HG03135 (cell line): ENCODE measurements around the gene CADPS.

Experiments used
- ATAC-seq: cut with Tn5 transposase; IDR thresholded peaks from one replicate; pipeline ENCODE4 v1.9.1; 2021; ENCODE audit warnings: mild to moderate bottlenecking, moderate library complexity; ENCODE audit not compliant: unreplicated experiment

CADPS gene

DNA sequence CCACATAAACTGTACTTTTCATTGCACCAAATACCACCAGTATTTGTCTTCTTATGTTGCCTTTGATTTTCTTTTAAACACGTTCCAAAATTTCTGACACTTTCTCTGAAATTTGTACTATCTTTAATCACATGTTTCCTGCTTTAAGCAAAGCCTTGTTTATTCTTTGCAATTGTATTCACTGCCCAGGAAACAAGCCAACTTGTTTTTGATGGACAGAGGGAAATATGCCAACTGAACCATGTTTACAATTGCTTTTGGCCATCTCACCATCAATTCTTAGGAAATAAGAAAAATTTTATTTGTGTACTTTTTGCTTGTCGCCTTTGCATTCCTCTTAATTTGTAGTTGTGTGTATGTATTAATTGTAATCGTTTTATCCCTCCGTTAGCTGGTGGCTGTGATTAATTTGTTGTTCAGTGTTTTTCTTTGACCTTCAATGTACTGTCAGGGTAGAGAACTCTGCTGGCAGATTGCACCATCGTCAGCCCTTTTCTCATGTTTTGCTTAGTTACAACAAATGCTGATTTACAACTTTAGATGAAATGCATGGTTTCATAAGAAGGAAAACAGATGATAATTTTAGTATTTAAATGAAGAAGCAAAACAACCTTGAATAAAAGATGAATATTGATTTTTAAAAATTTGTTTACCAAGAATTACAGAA is 482.5 kb downstream of the CADPS start:
- ATAC-seq: no peak

DNA sequence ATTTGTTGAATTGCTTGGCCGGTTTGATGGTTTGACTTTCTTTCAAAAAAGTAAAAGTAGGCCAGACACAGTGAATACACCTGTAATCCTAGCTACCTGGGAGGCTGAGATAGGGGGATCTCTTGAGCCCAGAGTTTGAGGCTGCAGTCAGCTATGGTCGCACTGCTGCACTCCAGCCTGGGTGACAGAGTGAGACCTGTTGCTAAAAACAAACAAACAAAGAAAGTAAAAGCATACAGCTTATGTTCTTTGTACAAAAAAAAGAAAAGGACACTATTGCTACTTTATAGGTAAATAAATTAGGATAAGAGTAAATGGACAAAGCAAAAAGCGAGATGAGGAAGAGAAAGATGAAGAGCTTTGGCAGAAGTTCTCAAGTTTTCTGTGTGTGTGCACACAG is 488.0 kb downstream of the CADPS start:
- no peak for ATAC-seq

DNA sequence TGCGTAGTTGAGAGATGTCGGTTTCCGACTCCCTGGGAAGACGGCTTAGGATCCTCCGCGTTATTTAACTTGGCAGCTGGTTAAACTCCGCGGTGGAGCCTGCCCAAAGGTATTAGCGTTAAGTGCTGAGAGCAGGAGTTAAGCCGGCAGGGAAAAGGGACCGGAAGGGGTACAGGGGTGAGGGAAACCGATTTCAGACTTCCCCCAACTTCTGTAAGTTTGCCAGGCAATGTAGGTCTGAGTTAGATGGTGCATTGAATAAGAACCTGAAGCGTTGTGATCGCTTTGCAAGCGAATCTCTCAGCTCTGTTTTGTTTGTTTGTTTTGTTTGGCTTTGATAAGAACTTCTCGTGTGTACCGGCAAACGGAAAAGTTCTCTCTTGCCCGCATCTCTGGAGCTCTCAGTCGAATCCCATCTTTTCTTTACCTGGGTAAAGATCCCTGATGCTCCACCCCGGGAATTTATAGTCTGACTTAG is 495.9 kb downstream of the CADPS start:
- no peak for ATAC-seq

DNA sequence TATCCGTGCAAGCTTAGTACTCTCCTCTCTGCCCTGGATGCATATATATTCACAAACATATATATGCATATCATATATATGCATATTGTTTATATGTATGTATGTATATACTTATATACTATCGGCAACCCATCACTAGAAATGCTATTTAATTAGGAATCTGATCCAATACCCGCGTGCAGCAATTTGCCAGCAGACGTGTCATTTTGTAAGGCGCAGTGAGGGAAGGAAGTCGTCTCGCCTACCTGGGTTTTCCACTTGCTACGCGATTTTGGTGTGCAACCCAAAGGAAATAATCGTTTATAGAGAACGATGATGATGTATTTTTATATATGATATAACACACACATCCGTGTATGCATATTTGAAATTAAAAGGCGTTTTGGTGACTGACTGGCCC is 496.3 kb downstream of the CADPS start:
- ATAC-seq: no peak

DNA sequence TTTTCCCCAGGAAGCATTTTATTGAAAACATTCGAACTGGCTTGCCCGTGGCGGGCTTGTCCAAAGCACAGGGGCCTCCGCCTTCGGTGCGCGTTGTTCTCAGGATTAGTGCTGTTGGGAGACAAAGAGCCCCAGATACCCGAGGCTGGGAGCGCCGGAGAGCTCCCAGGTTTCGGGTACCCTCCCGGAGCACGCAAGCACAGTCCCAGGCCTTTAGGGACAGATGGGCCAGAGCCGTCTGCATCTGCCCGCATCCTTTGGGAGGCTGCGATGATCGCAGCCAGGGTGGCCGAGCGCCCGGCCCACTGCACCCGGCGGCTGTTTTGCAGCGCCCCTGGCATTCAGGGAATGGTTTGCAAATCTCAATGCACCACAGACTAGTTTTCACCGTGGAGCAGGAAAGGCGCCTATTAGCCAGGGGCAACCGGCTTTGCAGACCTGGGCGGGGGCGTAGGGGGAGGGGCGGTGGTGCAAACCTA is 496.9 kb downstream of the CADPS start:
- no peak for ATAC-seq

DNA sequence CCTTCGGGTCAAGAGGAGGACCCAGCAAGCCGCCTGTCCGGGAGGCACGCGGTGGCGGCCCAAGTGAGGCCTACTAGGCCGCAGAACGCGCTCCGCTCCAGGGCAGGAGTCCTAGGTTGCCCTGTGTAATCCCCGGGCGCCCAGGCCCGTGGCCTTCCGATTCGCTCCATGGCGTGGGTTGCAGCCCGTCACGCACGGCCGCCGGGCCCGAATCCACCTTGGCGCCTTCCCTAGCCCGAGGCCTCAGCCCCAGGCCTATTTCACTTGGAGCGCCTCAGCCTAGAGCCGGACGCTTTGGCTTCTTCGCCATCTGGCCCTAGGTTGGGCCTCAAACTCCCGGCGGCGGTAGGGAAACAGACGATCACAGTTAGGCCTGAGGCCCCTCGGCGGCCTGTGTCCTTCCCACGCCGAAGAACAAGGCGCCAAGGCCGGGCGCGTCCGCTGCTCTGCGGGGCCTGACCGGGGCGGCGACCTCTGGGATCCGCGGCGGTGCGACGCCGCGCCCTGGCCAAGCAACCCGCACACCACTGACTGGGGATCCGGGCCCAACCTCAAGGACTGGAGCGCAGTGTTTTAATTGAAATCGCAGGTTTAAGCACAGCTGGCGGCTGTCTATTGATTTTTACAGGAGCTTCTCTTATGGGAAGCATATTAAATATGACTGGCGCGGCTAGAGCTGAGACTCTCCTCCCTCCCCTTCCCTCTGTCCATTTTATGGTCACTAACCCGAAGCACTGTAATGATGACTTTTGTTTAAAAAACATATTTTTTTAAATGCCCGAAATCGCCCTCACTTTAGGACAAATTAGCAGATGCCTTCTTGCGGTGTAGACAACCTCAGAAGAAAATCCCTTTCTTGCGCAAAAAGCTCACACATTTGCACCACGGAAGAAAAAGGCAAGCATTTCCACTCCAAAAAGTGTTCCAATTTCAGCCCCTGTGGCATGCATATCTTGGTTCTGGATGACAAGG is 498.0 kb downstream of the CADPS start:
- no peak for ATAC-seq

DNA sequence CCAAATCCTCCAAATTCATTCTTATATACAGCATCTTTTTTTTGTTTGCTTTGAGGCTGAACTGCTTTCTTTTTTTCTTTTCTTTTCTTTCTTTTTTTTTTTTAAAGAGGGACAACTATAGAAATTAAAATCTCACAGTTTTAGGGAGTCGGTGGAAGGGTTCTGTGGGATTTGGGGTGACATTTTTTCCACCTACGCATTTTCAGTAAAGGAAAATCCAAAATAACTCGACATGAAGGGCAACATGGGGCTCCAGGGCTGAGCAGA is 498.8 kb downstream of the CADPS start:
- ATAC-seq: no peak

DNA sequence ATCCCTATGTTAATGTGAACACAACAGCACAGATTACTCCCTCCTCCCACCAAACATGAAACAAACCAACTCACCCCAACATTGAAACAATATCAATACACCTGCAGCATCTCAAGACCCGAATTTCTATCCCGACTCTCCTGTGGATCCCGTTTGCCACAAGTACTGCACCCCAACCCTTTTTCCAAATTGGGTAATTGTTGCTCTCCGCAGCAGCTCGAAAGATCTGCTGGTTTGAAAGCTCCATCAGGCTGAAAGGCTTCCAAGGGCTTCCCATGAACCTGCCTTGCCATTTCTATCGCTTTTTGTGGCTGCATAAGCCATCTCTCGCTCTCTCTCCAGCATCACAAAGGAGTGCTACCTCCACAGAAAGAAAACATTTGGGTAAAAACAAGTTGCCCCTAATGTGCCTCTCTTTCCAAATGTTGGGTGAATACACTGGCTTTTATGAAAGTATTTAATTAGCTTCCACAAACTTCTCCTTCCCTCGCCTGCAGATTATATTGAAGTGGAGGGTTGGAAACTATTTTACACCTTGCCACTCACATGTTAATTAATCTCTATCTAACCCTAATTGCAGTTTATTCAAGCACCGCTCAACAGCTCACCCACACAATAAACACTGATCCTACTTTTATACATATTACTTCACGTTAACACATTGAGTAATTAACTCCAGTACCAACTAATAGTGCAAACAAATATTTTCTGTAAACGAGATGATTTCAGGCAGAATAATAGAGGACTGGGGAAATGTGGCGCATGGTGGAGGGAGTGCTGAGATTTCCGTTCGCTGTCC is 499.4 kb downstream of the CADPS start:
- ATAC-seq: no peak

DNA sequence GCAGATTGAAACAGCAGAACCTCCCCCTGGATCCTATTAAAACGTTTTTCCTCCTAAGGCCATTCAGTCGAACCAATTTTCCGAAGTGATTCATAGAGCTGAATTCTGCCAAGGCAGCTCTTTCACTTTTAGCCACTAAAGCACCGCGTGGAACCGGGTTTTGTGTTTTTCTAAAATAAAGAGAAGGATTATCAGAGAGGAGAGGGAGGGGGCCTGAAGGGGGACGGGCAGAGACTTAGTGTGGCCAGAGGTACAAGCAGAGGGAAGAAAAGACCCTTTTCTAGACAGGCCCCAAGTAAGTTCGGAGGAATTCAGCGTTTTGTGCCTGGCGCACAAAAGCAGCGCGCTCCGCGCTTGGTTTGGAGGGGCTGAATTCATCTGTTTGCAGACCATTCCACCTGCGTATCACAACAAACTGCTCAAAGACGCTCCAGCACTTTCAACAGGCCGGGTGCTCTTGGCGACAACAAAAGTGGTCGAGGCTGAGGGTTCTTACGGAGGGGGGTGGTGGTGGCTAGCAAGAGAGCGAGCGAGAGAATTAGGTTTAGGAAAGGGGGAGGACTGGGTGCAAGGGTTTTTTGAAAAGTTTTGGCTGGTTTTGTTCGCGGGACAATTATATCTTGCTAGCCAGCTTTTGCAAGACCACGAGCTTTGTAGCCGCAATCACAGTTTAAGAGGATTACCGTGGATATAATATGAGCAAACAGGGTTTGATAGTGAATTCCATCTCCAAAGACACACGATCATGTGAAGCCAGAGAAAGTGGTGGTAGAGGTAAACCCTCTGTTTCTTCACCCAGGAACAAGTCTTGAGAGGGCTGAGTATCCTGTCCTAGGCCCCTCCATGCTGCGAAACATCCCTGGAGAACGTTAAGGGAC is 500.6 kb downstream of the CADPS start:
- no peak for ATAC-seq

DNA sequence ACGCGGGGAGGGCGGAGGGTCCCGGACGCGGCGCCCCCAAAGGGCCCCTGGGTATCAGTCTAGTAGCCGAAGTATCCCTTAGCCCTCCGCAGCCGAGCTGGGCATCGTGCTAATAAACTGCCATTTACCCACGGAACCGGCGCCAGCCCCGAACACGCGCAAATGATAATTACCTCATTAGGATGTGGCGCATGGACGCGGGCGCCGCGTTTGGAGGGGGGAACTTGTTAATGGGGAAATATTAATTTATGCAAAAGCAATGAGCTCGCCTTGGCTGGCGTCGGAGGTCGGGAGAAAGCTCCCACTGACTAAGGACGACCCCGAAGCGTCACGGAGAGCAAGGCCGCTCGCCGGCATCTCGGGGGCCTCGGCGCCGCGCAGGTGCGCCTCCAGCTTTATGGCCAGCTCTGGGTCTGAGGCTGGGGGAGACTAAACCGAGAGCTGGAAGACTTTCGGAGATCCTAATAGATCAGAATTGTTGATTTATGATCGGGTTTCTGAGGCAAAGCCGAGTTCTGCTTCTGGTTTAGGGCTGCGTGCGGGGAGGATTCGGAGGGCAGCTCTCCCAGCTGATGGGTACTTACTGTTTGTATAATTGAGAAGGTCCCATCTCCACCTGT is 501.4 kb downstream of the CADPS start:
- ATAC-seq: no peak

DNA sequence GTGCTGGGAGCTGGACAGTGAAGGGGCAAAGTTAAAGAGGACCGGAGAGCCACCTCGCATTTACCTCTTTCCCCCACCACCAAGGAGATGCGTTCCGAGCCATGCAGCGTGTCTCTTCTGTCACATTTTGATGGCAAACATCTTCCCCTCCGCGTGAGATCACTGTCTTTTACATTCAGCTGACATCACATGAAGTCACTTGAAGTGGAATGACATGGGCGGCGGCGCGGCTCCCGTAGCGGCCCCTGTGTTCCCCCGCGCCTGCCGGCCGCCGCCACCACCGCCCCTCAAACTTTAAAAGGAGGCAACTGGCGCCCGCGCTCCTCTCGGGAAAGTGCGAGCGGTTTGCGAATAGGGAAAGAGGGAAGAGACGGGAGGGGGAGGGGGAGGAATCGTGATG is 502.0 kb downstream of the CADPS start, which contains the start of gene FEZF2:
FEZF2 (minus strand) TSS at position 336 of the 400 bp plus-strand sequence. CDS start 682 bp downstream, outside the sequence.
- ATAC-seq: no peak

DNA sequence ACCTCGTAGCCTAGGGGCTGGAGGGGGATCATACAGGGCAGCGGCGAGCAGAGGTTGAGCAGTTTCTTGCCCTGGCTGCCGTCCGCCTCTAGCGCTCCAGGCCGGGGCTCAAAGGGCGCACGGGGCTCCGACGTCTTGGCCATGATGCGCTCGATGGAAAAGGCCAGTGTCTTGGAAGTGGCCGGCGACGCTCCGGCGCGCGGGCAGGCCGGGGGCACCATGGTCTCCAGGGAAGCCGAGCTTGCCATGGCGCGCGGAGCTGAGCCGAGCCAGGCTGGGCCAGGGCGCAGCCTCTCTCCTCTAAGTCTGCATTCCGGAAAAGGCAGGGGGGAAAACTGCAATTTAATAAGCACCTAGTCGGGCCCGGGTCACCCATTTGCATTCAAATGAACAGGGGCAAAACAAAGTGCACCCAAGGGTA is 502.6 kb downstream of the CADPS start:
- no peak for ATAC-seq

DNA sequence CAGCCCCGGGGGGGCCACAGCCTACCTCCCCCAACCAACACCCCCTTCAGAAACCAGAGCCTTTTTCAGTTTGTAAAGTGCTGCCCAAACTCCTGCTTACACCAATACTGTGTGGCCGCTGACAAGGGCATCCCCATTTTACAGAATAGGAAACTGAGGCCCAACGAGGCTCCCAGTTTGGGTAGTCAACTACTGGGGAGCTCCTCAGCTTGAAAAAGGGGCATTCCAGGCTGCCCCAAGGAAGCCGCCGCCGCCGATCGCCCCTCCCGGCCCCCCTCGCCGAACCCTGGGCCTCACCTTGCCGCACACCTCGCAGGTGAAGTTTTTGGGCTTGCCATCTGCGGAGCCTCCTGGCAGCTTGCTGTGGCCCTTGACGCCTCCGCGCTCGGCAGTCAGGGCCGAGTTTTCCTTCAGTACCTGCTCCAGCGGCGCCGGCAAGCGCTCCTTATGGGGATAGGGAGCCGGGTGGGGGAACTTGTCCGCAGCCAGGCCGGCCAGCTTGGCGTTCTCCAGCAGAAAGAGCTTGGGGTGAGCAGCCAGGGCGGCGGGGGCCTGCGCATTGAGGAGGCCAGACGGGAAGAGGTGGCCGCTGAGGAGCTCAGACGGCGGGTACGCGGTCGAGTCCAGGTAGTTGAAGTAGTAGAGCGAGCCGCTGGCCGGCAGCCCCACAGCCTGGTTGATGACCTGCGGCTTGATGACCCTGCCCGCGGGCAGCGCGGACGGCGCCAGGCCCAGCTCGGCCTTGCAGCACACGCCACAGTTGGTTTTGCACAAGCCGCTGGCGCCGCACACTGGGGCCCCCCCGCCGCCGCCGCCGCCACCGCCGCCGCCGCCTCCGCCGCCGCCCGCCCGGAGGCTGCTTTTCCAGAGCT is 503.3 kb downstream of the CADPS start:
- ATAC-seq: no peak

DNA sequence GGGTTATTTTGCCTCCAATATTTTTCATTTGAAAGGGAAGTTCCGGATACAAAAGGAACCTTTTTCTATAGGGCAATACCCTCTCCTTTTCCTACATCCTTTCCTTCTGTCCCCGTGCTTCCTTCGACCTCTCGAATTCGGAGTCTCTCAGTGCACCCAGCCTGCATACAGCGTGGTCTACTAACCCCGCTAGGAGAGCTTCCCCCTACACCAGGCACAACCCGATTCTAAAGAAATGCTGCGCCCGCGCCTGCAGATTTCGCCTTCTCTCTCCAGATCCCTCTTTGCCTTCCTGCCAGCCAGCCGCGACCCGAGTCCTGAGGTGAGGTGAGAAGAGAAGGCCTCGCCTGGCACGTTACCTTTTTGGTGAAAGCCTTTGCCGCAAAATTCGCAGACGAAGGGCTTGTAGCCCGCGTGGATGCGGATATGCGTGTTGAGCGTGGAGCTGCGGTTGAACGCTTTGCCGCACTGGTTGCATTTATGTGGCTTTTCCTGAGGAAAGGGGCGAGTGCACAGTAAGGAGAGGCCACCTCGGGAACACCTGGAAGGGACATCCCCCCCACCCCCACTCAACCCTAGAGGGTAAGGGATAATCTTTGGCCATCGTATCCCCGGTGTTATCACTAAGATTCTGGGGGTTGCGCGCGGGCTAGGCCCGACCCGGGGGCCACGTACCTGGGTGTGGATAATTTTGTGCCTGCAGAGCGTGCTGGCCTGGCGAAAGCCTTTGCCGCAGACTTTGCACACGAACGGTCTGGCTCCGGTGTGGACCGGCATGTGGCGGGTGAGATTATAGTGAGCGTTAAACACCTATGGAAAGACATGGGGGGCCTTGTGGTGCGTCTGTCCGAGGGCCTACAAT is 504.1 kb downstream of the CADPS start:
- ATAC-seq: no peak

DNA sequence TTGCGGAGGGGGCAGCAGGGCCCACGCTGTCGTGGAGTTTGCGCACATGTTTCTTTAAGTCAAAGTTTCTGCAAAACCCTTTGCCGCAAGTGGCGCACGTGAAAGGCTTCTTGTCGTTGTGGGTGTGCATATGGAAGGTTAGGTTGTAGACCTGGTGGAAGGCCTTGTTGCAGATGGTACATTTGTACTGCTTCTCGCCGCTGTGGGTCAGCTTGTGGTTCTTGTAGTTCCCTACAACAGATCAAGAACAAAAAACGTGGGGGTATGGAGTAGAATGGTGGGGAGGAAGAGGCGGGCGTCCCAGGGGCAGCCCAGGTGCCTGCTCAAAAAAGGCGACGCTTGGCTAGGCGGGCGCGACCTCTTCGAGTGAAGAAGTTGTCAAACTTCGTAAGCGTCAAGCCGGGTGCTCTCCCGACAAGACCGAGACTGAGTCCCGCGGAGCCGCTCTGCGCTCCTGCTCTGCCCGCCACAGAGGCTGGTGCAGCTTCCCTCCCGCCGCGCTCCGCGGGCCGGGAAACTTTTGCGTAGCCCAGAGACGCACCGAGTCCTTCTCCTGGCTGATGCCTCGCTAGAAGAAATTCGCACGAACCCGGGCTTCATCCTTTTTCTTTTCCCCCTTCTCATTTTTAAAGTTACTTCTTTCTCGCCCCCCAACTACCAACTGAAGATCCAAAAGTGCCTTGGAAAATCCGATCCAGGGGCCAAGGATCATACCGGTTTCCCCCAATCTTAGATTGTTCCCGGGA is 504.9 kb downstream of the CADPS start:
- ATAC-seq: no peak

DNA sequence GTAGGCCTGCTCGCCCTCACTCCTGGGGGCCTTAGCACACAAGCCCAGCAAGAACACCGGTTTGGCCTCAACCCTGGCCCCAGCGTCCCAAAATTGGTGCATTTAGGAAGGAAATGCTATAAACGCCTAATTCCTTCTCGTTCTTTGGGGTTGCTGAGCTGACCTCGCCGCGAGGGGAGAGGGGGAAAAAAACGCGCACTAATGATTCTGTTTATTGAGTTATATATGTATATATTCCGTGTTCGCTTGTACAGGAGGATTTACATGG is 505.8 kb downstream of the CADPS start:
- no peak for ATAC-seq

DNA sequence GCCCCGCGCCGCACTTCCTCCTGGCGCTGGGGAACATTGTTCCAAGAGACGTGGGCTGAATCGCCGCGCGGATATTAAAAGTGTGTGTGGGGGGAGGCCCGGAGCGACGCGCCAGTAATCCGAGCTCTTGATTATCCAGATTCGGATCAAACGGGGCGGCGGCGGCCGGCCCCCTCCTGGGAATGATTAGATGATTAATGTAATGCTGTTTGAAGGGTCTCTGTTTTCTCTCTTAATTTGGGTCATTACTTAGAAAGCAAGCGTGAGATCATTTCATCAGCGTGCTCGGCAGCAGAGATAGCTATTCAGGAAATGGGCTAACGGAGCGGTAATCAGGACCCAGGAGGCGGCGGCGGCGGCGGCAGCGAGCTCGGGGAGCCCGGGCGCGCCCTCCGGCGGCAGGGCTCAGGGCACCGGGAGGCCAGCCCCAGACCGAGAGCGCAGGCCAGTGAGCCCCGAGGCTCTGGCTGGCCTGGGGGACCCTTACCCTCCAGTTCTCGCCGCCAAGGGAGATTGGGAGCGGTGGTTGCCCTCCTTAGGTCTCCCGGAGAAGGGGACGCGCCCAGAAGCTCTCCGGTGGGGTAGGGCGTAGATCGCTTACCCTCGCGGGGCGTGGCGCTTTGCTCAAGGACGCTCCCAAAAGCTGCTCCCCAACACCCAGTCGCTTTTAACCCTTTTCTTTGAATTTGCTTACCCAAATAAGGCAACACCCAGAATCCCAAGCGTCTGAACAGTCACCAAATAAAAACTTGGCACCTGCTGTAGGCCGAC is 506.3 kb downstream of the CADPS start:
- no peak for ATAC-seq
